Breast epithelium (tissue), 4 donors: Measurements from ENCODE around the gene OR5AU1. TPM values are rescaled to one million over a fixed set of nuclear protein-coding genes. Genes with fewer than 3 reads are reported as not detected.

Source experiments
- DNase-seq, 2 donors: peaks; one replicate each; pipeline ENCODE4 v3.0.0-alpha.2; 2019; ENCODE audit warnings: low spot score in 2 of 2
- H3K27ac ChIP-seq, 2 donors: fragments of 200-600 bp; sonication (generic) in 1 of 2; one replicate each; pipeline ENCODE4 v1.5.1; 2016 to 2019; ENCODE audit warnings: mild to moderate bottlenecking in 1 of 2
- H3K27me3 ChIP-seq, 2 donors: fragments of 200-600 bp; sonication (generic) in 1 of 2; one replicate each; pipeline versions ENCODE4 v1.5.1 to v1.6.0; 2017 to 2019; ENCODE audit warnings: control low read depth in 1 of 2, mild to moderate bottlenecking in 1 of 2
- H3K36me3 ChIP-seq: fragments of 200-600 bp; one replicate; pipeline ENCODE4 v1.5.1; 2019
- H3K4me1 ChIP-seq, 2 donors: fragments of 200-600 bp; sonication (generic); one replicate each; pipeline ENCODE4 v1.5.1; 2016 to 2019; ENCODE audit warnings: control low read depth in 1 of 2
- H3K4me3 ChIP-seq, 3 donors: fragments of 200-600 bp; sonication (generic); 1 replicate in 2 of 3; 2 replicates in 1 of 3; pipeline ENCODE4 v1.5.1; 2016 to 2019; ENCODE audit warnings: mild to moderate bottlenecking in 3 of 3, moderate library complexity in 2 of 3
- H3K9me3 ChIP-seq, 2 donors: fragments of 200-600 bp; sonication (generic) in 1 of 2; one replicate each; pipeline ENCODE4 v1.5.1; 2016 to 2019; ENCODE audit warnings: control low read depth in 1 of 2
- CTCF ChIP-seq, 3 donors: fragments of 450-650 bp; IDR thresholded peaks; one replicate each; pipeline ENCODE4 v1.5.1; 2016 to 2017; ENCODE audit warnings: antibody characterized with exemption in 3 of 3, mild to moderate bottlenecking in 3 of 3, moderate library complexity in 3 of 3
- POLR2A ChIP-seq: fragments of 450-650 bp; IDR thresholded peaks from one replicate; pipeline ENCODE4 v1.6.1; 2016; ENCODE audit warnings: antibody characterized with exemption, mild to moderate bottlenecking, moderate library complexity
- POLR2AphosphoS5 ChIP-seq, 3 donors: sonication (generic); formaldehyde crosslinking; IDR thresholded peaks; one replicate each; pipeline ENCODE4 v1.6.1; 2017; ENCODE audit warnings: antibody characterized with exemption in 3 of 3
- intact Hi-C: fragments of 100-400 bp; cut with DNase I; formaldehyde crosslinking; loops from one replicate; pipeline ENCODE4 v1.15.1; 2023; ENCODE audit warnings: low total_unique reads
- total RNA-seq, 3 donors: library from RNA; depleted of rRNA; stranded (reverse); fragments of >200 nt; gene quantifications; one replicate each; pipeline ENCODE4 v1.1.0, GENCODE V29; 2016

OR5AU1 gene
- total RNA-seq, 3 donors from 2014 or later, result not detected

- intact Hi-C loops, result no loop called here
- H3K4me3 ChIP-seq, result peak overlapping the region in 1 of 3 donors; percentile 42
- H3K27me3 ChIP-seq, result no peaks in the 10 kb centered on the region
- H3K9me3 ChIP-seq, result no peaks in the 10 kb centered on the region
- no peak for TF ChIP-seq POLR2A
- peak in 2 of 3 donors; percentile 30 to 38 for TF ChIP-seq POLR2AphosphoS5 (IDR thresholded peaks at IDR 0.05)
- TF ChIP-seq CTCF (IDR thresholded peaks at IDR 0.05), result peak; percentile 66 to 87 (median 76)
- H3K27ac ChIP-seq, result peak overlapping the region; percentile 71 to 99
- peak; percentile 77 to 82 for DNase-seq
- no peaks in the 10 kb centered on the region for H3K36me3 ChIP-seq
- H3K4me1 ChIP-seq, result peaks cover 8 to 17% of the 10 kb centered on the region in 2 donors
Measured at GRCh38 chr14:21106498-21107282, 49.2 kb downstream of the OR5AU1 start.

- Histone ChIP-seq H3K9me3 (no peaks in the 10 kb centered on the region), H3K4me1 (peaks cover 8 to 17% of the 10 kb centered on the region in 2 donors), H3K27ac (peak overlapping the region; percentile 98 to 99), H3K27me3 (no peaks in the 10 kb centered on the region), H3K36me3 (no peaks in the 10 kb centered on the region), H3K4me3 (peak overlapping the region in 1 of 3 donors; percentile 42)
- intact Hi-C loops, result no loop called here
- TF ChIP-seq CTCF (IDR thresholded peaks at IDR 0.05) (no peak), POLR2A (no peak), POLR2AphosphoS5 (IDR thresholded peaks at IDR 0.05) (no peak)
- DNase-seq, result no peak
Measured at GRCh38 chr14:21106176-21106497, 49.7 kb downstream of the OR5AU1 start.

GRCh38 chr14:21105095-21105494 is 50.8 kb downstream of the OR5AU1 start:
- peak in 1 of 2 donors; percentile 10 for DNase-seq
- intact Hi-C loops, result no loop called here
- Histone ChIP-seq H3K27ac (peak overlapping the region; percentile 98 to 99), H3K4me3 (no peak overlapping the region), H3K9me3 (no peaks in the 10 kb centered on the region), H3K4me1 (peaks cover 8 to 17% of the 10 kb centered on the region in 2 donors), H3K36me3 (no peaks in the 10 kb centered on the region), H3K27me3 (no peaks in the 10 kb centered on the region)
- TF ChIP-seq POLR2AphosphoS5 (IDR thresholded peaks at IDR 0.05) (no peak), CTCF (IDR thresholded peaks at IDR 0.05) (no peak), POLR2A (no peak)

Other genes starting within 250 kb of the OR5AU1 start
- 1 to 10 TPM; 1.3 to 3.2 (median 2.0) TPM for gene RNASE2, start 200.6 kb downstream of the OR5AU1 start, total RNA-seq
- 100 to 1,000 TPM in 1 of 3 donors, 10 to 100 TPM in 2; 78.6 to 105 (median 89.5) TPM for gene METTL17, start 166.1 kb downstream of the OR5AU1 start, total RNA-seq
- under 1 TPM in 1 of 3 donors, not detected in 2; 0.59 TPM for gene SLC39A2, start 156.8 kb downstream of the OR5AU1 start, total RNA-seq
- gene NDRG2, start 131.0 kb downstream of the OR5AU1 start, total RNA-seq, result 100 to 1,000 TPM; 251 to 693 (median 258) TPM
- under 1 TPM in 1 of 3 donors, not detected in 2; 0.15 TPM for gene TPPP2, start 125.8 kb downstream of the OR5AU1 start, total RNA-seq
- not detected for gene RNASE13, start 121.3 kb downstream of the OR5AU1 start, total RNA-seq
- 1 to 10 TPM in 2 of 3 donors, not detected in 1; 1.6 to 3.1 TPM for gene RNASE7, start 113.7 kb downstream of the OR5AU1 start, total RNA-seq
- not detected for gene RNASE8, start 98.2 kb downstream of the OR5AU1 start, total RNA-seq
- 10 to 100 TPM; 33.7 to 51.4 (median 40.6) TPM for gene ARHGEF40, start 85.8 kb downstream of the OR5AU1 start, total RNA-seq
- 10 to 100 TPM; 32.4 to 62.2 (median 32.8) TPM for gene ZNF219, start 57.4 kb downstream of the OR5AU1 start, total RNA-seq
- gene TMEM253, start 55.0 kb downstream of the OR5AU1 start, total RNA-seq, result 1 to 10 TPM in 1 of 3 donors, under 1 TPM in 2; 0.44 to 1.3 (median 0.98) TPM
- 100 to 1,000 TPM; 386 to 760 (median 480) TPM for gene HNRNPC, start 113.4 kb upstream of the OR5AU1 start, total RNA-seq
- 10 to 100 TPM in 1 of 3 donors, under 1 TPM in 2; 0.33 to 10.4 (median 0.48) TPM for gene RPGRIP1, start 124.0 kb upstream of the OR5AU1 start, total RNA-seq
- gene SUPT16H, start 228.0 kb upstream of the OR5AU1 start, total RNA-seq, result 10 to 100 TPM; 66.1 to 79.3 (median 73.1) TPM